ENCODE results near the gene HELLS.

GRCh38 chr10:94640562-94640961, 95.0 kb downstream of the HELLS start:
- no peak for TF ChIP-seq CTCF (IDR thresholded peaks at IDR 0.05)
- no peak for TF ChIP-seq POLR2A (IDR thresholded peaks at IDR 0.05)

Data from right lobe of liver (tissue), 4 donors.